Brain pericyte (primary cell): ENCODE results near the gene RSU1.
"Not testable (repeated sequence)": the region's sequence is repeated elsewhere in the genome, so short reads cannot be mapped to it uniquely, and the experiment has no call there.

ENCODE experiments used
- DNase-seq: peaks from one replicate; pipeline ENCODE4 v3.0.0-alpha.2; 2012; ENCODE audit warnings: low read depth, low spot score

RSU1 gene

GRCh38 chr10:16780338-16780880, 36.8 kb downstream of the RSU1 start:
- DNase-seq: no peak

GRCh38 chr10:16779384-16779915, 37.8 kb downstream of the RSU1 start:
- no peak for DNase-seq

DNA sequence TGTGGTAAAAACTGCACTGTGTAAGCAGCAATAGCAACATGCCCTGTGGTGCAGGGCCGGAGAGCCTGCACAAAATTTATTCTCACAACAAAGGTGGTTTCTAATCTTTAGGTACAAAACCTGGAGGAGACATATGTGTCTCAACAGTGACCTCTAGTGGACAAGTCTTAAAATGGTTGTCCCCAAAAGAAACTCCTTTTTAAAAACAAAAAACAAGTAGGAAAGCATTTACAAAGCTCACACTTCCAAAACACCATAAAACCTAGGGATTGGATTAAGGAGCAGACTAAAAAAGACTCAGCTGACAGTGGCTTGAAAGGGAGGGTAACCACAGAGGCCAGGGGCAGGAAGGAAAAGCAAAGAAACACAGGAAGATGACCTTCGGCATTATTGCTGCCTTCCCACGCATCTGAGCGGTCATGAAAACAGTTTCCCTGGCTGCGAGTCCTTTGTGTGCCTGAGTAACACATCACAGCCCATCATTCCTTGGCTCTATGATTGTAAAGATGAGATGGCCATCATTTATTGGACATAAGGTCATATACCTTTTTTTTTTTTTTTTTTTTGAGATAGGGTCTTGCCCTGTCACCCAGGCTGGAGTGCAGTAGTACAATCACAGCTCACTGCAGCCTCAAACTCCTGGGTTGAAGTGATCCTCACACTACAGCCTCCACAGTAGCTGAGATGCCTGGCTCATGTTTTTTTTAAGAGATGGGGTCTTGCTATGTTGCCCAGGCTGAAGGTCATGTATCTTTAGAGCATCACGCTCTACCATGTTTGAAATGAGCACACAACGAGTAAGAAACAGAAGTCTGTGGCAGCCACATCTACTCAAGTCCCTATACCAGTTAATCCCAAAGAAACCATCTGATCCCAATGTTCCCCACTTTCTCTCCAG, 39.5 kb downstream of the RSU1 start:
- no peak for DNase-seq

DNA sequence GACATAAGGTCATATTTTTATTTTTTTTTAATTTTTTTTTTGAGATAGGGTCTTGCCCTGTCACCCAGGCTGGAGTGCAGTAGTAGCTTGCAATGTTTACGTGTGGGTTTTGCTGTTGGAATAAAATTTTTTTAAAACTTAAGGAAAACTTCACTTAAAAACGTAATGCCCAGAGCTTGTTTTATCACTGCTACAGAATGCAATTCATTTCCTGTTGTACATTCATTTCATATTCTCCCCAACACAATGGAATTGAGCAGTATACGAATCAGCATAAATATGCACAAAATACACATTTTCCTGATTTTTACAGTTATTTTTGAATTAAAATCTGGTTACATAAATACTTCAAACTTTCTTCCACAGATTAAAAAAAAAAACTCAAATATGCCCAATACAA, 40.3 kb downstream of the RSU1 start:
- no peak for DNase-seq

- DNase-seq: no peak
Observed at GRCh38 chr10:16773334-16773733, 43.9 kb downstream of the RSU1 start.

DNA sequence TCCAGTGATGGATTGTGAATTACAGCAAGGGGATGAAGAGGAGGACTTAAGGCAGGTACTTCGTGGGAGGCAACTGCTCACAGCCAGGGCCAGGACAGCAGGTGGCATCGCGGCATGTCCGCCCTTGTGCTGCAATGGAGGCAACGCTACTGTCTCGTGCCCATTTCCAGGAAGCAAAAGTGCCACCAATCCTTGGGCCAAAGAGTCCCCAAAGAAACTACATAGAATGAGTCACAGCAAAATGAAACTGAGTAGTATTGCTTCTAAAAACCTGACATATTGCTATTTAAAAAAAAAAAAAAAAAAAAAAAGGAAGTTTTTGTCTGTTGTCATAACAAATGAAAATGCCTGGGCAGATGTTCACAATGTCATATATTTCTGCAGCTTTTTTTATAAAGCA, 46.6 kb downstream of the RSU1 start:
- DNase-seq: no peak

DNA sequence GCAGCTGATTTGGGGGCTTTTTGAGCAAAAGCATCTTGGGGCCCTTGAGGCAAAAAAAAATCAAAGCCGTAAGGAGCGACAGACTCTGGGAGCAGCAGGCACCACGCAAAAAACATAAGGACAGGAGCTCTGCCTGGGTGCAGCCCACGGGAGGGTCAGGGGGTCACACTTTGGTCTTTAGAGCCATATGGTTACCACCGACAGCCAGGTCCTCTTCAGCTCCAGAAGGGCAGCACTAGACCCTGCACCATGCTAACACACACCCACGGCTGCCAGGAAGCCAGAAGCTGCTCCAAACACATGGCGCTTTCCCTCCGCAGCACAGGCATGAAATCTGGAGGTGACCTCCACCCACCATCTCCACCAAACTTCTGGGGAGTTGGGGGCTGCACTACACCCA, 47.1 kb downstream of the RSU1 start:
- no peak for DNase-seq

- DNase-seq: no peak
Observed at GRCh38 chr10:16769331-16769730, 47.9 kb downstream of the RSU1 start.

- no peak for DNase-seq
Observed at GRCh38 chr10:16768702-16769101, 48.5 kb downstream of the RSU1 start.

- DNase-seq: no peak
Observed at GRCh38 chr10:16765509-16766375, 51.5 kb downstream of the RSU1 start.

DNA sequence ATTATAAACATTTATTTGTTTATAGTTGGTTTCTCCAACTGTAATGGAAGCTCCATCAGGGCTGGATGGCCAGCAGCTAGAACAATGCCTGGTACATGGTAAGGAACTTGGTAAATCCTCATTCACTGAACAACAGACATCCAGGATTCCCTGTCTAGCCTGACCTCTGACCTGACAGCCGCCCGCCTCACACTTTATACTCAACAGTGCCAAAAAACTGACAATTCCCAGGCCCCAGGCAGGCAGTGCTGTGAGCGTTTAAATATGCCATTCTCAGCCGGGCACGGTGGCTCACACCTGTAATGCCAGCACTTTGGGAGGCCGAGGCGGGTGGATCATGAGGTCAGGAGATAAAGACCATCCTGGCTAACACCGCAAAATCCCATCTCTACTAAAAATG, 55.9 kb downstream of the RSU1 start:
- DNase-seq: no peak

DNA sequence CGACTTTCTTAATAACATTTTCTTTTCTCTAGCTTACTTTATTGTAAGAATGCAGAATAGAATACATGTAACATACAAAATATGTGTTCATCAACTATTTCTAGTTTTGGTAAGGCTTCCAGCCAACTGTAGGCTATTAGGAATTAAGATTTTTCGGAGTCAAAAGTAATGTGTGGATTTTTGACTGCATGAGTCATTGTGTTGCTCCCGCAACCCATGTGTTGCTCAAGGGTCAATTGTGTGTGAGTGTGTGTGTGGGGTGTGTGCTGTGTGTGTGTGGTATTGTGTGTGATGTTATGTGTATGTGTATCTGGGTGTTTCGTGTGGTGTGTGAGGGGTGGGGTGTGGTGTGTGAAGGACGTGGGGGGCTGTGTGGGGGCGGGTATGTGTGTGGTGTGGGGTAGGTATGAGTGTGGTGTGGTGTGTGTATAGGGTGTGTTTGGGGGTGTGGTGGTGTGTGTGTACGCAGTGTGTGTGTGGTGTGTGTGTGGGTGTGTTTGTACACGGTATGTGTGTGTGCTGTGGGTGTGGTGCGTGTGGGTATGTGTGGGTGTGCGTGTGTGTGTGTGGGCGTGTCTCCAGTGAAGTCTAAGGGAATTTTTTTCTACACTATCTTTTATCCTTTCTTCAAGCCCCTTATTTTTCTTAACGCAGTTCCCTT, 60.5 kb downstream of the RSU1 start:
- no peak for DNase-seq

GRCh38 chr10:16754765-16755164, 62.5 kb downstream of the RSU1 start:
- DNase-seq: no peak

DNA sequence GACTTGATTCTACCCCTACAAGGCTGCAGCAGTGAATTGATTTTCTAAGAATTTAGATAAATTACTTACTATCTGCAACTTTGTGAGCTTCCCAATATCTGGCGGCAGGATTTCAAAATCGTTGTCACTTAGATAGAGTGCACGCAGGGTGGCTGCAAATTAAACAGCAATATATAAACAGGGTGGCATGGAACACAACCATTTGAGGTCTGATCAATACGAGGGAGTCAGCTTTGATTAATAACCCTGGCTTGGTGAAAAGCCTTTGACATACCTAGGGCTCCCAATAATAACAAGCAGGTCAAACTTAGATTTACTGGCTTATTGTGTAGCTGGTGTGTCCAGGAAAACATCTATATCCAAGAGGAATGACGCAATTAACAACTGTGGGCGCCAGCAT, 64.4 kb downstream of the RSU1 start:
- DNase-seq: not testable (repeated sequence)

DNA sequence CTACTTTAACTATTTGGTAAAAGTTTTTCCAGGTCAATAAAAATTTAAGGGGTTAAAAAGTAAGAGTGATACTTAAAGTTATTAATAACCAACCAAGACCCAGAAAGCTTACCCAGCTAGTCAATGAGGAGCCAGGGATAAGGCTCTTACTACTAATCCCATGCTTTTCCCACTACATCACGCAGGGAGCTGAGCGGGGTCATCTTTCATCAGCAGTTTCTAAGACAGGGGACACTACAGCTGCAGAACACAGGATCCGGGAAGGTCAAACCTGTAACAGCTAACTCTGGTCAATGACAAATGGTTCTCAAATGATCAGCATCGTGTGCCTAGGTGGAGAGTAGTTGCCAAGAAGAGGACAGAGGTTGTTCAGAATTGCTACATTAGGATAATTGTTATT, 65.1 kb downstream of the RSU1 start:
- no peak for DNase-seq

DNA sequence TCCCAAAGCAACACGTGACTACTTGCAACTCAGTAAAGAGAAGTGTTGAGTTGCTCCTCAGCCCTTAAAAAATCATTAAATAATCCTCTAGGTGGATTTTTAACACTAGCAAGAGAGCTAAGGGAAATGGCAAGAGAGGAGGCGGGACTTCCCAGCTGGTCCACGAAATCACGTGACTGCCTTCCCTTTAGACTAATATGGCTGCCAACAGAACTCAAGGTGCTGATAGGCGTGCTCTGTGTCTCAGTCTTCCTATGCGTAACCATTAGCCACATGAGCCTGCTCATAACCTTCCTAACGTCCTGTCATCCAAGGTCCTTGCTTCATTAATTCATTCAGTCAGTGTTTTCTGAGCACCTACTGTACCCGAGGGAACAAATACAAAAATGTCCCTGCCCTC, 66.0 kb downstream of the RSU1 start:
- DNase-seq: no peak

GRCh38 chr10:16750461-16750860, 66.8 kb downstream of the RSU1 start:
- no peak for DNase-seq

DNA sequence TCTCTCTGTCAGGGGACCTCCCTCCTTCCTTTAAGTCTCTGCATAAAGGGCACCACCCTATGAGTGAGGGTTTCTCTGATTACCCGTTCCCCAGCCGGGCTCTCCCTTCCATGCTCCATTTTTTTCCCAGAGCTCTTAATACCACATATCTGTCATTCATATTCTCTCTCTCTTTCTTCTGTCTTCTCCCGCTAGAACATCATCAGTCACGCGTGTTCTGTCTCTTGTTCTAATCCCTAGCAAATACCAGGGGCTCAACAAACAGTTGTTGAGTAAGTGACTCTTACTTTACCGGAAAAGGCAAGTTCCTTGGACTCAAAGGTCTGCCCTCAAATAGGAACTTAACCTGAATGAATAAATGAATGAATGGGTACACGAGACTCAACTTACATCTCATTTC, 68.5 kb downstream of the RSU1 start:
- no peak for DNase-seq

GRCh38 chr10:16746856-16747255, 70.4 kb downstream of the RSU1 start:
- DNase-seq: no peak

- DNase-seq: no peak
Observed at GRCh38 chr10:16745061-16745460, 72.2 kb downstream of the RSU1 start.

- DNase-seq: no peak
Observed at GRCh38 chr10:16742165-16742960, 74.9 kb downstream of the RSU1 start.
